ENCODE measurements around the gene RDX.
A peak's percentile ranks its signal among the peaks of the same experiment; 100 is the strongest.
"Not testable (repeated sequence)": the region's sequence is repeated elsewhere in the genome, so short reads cannot be mapped to it uniquely, and the experiment has no call there.

RDX gene

DNA sequence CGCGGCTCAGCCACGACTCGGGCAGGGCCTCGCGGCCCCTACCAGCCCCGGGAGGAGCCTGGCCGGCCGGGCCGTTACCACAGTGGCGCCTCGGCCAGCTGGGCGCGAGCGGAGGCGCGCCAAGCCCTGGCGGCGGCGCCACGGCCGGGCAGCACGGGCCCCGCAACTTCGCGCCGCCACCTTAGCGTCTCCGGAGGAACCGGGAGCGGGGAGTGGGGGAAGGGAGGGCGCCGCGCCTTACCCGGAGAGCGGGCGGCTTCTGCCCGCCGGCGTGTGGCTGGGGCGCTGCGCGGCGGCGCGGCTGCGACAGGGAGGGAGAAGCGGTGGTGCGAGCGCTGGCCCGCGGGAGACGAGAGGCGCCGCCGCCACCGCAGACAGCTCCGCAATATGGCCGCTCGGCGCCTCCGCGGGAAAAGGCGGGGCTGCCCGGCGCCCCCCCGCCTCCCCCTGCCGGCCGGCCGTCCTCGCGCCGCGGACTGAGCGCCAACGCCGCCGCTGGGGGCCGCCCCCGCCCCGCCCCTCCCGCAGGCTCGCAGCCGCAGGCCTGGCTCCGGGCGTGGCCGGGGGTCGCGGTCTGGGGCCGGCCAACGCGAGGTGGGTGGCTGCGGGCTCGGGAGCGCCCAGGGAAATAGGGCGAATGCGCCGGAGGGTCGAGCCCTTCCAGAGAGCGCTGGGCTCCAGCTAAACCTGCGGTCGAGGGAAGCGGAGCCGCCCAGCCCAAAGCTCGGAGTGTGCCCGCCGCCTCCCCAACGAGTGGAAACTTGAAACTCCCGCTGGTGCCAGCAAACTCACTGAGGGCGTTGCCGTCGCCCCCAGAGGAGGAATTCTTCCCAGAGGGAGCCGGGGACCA is at the start of gene RDX:
TSS of gene RDX (minus strand) at position 389 of the 850 bp plus-strand sequence. CDS start 16,922 bp downstream, outside the sequence.
- DNase-seq, result peak; percentile 89

DNA sequence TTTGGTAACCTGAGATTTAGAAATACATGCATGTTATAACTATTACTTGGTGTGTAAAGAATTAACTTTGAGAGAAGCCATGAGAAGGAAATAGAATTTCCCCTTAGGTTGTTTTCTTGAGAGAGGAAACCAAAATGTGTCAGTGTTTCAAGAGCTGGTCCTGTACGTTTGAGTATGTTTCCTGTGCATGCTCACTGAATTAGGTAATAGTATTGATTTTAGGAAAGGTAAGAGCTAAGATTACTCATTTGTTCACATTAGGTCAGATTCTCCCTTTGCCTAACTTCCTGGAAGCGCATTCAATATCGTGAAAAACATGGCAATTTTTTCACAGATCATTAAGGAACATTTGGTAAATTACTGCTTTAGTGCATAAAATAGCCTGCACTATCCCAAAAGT is 49.3 kb upstream of the RDX start:
- DNase-seq, result no peak

DNA sequence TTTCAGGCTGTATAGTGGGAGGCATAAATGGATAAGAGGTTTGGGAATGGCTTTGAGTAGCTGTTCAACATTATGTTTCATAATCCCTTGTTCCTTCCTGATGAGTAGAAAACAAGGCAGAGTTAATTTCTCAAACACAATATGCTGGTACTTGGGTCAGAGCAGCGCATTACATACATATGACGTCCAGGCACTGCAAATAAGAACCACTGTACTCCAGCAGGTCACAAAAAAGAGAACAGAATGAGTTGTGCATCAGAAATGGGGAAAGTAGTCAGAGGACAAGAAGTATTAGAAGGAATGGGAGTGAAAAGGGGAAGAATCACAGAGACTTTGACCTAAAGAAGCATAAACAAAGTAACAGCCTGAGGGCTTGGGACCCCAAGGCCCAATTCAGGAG is 44.0 kb upstream of the RDX start:
- DNase-seq, result no peak

DNA sequence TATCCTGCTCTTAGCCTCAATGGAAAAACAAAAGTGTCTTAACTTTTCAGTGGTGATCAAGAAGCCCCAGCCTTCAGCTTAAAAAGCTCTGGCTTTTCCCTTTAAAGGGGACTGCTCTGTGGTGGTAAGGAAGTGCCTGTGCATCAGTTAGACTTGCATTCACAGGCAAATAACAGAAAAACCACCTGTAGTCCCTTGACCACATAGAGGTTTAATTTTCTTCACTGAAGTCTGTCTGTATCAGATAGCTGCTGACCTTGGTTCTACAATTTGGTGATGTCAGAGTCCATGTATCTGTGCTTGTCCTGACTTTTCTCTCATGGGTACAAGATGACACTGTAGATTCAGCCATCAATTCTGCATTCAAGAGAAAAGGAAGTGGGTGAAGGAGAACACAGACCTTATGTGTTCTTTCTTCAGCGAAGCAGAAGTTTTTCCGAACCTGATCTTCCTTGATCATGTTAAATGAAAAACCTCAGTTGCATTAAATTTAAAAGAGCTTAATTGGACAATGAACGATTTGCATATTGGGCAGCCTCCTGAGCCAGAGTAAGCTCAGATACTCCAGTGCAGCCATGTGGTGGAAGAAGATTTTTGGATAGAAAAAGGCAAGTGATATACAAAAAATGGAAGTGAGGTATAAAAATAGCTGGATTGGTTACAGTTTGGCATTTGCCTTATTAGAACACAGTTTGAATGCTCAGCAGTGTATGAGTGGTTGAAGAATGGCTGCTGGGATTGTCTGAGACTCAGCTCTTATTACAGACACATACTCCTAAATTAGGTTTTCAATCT is 43.2 kb upstream of the RDX start:
- DNase-seq, result no peak

DNA sequence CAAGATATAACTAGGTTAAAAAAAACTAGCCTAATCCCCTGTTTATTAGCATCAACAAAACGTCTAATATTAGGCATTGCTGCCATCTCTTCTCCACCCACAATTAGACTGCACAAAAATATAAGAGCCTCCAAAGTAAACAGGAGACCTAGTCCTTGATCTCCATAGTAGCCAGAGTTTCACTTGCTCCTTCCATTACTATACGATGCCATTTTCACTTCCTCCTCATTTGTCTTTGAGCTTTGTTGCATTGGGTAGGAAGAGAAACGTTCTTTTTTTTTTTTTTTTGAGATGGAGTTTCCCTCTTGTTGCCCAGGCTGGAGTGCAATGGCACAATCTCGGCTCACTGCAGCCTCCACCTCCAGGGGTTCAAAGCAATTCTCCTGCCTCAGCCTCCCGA is 42.3 kb upstream of the RDX start:
- DNase-seq, result no peak

DNA sequence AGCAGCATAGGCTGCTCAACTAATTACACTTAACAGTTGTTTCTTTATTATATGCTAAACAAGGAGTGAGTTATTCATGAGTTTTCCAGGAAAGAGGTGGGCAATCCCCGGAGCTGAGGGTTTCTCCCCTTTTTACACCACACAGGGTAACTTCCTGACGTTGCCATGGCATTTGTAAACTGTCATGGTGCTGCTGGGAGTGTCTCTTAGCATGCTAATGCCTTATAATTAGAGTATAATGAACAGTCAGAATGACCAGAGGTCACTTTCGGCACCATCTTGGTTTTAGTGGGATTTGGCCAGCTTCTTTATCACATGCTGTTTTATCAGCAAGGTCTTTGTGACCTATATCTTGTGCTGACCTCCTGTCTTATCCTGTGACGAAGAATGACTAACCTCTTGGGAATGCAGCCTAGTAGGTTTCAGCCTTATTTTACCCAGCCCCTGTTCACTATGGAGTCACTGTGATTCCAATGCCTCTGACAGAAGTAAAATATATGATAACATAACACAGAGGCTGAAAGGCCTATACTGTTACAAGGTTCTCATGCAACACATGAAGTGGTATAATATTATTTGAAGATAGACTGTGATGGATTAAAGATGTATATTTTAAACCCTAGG is 41.3 kb upstream of the RDX start:
- no peak for DNase-seq

DNA sequence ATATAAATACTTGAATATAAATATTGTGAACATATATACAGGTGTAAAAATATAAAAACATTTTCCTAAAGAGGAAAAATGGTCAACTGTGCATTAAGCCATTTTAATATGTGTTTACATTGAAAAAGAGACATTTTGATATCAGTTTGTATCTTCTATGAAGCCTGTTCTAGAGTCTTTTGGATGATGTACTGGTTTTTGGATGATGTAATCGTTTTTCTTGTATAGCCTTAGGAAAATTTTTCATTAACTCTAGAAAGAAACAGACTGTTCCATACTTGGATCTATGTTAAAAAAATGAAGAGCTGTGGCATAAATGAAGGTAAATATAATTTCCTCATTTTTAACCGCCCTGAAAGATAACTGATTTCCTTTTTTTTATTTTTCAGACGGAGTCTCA is 39.6 kb upstream of the RDX start:
- no peak for DNase-seq

DNA sequence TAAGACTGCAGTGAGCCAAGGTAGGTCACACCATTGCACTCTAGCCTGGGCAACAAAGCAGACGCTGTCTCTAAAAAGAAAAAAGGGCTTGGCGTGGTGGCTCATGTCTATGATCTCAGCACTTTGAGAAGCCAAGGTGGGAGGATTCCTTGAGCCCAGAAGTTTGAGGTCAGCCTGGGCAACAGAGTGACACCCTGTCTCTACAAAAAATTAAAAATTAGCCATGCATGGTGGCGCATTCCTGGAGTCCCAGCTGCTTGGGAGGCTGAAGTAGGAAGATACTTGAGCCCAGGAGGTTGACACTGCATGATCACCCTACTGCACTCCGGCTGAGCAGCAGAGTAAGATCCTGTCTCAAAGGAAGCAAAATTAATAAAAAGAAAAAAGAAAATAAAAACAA is 38.9 kb upstream of the RDX start:
- DNase-seq, result no peak

DNA sequence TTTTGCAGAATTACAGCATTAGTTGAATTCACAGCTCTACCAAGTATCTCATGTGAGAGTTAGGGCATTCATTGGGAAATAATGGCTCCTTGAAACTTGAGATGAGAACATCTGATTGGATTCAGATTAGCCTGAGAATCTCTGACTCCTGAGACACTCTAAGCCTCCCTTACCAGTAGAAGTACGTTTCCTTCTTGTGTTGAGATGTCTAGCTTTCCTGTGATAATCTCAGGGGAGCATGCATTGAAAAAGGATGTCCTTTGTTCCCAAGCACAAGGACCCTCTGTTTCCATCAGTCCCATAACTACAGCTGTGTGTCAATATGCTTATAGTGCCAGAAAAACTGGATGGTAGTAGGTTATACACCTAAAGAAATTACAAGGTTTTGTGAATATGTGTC is 35.2 kb upstream of the RDX start:
- no peak for DNase-seq

DNA sequence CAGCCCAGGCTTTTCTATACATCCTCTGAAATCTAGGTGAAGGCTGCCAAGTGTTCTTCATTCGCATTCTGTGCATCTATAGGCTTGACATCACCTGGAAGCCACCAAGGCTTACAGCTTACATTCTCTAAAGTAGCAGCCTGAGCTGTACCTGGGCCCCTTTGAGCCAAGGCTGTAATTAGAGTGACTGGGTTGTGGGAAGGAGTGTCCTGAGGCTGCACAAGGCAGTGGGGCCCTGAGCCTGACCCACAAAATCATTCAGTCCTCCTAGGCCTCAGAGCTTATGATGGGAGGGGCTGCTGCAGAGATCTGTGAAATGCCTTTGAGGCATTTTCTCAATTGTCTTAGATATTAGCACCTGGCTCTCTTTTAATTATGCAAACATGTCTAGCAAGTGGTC is 33.0 kb upstream of the RDX start:
- DNase-seq, result no peak

DNA sequence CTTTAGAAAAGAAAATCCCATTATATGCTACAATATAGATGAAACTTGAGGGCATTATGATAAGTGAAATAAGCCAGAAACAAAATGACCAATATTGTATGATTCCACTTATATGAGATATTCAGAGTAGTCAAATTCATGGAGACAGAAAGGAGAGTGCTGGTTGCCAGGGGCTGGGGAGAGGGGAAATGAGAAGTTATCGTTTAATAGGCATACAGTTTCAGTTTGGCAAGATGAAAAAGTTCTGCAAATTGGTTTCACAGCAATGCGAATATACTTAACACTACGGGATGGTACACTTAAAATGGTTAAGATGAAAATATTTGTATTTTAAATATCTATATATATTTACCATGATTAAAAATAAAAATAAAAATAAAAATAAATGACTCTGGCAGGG is 31.1 kb upstream of the RDX start:
- no peak for DNase-seq

DNA sequence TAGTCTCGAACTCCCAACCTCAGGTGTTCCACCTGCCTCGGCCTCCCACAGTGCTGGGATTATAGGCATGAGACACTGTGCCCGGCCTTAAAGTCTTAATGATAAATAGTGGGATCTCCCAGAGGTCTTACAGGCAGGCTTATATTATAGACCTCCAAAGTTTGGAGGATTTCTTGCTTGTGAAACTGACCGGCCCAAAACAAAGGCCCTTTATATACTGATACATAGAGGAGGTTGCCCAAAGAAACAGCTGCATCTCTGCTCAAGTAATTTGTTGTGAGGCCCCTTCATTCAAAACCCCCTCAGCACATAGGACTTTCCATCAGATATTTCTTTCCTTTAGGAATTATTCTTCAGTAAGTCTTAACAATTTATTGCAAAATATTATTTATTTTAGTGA is 27.4 kb upstream of the RDX start:
- no peak for DNase-seq

DNA sequence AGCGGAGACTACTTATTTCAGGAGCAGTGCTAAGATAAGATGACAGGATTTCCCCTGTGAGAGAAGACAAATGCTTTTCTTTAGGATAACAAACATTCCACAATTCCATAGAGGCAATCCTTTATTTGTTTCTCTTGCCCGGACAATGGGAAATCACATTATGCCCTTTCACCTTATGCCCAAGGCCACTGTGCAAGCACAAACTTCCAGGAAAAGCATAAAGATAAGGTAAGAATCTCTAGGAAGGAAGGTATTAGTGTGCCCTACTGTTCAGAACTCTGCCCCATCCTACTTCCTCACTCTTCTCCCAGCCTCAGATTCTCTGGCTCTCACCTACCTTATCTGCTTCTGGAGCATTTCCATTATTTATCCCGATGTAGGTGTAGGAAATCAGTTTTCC is 23.1 kb upstream of the RDX start:
- no peak for DNase-seq

DNA sequence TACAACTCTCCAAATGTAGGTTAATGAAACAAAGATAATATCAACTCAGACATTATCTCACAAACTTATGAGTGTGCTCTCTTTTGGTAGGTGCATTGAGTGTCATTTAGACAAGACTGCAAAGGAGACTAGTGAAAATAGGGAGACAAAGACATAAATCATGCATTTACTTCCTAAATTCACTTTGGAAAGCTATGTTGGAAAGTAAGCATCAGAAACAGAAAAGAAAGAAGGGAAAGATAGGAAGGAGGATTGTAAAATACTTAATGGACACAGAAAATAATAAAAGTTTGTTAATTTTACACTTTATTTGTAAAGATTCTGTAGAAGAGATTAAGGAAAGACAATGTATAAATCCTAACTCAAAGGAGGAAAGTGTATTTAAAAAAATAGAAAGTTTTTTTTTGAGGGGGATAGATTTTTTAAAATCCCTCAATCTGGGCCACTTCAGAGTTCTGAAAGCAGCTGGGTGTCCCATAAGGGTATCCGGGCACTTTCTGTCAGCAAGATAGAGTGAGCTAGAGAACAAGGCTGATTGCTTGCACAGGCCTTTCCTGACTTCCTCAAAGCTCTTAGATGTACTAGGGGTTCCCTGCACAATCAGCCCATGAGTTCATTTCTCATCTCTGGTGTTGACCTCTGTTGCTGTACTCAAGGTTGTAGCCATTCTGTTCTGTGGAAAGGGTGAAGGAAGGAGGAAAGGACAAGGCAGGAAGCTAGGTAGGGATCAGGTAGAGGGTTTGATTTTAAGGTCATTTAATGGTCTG is 22.4 kb upstream of the RDX start:
- no peak for DNase-seq

DNA sequence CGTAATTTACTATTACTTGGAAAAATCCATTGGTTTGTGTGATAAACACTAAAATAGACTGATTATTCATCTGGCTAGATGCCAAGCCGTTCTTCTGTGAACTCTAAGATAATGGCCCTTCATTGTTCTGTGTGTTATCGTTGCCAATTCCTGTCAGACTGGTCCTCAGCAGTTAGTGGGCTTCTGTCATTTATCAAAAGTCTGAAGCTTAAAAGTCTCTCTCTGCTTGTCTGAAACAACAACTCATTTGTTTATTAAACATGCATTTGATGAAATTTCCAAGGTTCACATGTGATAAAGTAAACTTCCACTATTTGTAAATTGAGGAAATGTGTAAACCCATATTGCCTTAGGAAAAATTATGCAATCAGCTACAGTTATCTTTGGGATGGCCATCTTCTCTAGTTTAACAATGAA is 21.1 kb upstream of the RDX start:
- DNase-seq, result no peak

DNA sequence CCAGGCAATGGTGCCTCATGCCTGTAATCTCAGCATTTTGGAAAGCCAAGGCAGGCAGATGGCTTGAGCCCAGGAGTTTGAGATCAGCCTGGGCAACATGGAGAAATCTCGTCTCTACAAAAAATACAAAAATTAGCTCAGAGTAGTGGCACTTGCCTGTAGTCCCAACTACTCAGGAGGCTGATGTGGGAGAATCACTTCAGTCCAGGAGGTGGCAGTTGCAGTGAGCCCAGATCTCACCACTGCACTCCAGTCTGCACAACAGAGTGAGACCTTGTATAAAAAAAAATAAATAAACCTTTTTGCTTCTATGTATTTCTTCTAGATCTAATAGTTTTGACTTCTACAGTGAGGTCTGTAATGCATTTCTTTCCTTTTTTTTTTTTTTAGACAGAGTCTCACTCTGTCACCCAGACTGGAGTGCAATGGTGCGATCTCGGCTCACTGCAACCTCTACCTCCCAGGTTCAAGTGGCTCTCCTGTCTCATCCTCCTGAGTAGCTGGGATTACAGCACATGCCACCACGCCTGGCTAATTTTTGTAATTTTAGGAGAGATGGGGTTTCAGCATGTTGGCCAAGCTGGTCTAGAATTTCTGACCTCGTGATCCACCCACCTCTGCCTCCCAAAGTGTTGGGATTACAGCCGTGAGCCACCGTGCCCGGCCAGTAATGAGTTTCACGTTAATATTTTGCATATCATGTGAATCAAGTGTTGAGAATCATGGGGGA is 18.1 kb upstream of the RDX start:
- no peak for DNase-seq

DNA sequence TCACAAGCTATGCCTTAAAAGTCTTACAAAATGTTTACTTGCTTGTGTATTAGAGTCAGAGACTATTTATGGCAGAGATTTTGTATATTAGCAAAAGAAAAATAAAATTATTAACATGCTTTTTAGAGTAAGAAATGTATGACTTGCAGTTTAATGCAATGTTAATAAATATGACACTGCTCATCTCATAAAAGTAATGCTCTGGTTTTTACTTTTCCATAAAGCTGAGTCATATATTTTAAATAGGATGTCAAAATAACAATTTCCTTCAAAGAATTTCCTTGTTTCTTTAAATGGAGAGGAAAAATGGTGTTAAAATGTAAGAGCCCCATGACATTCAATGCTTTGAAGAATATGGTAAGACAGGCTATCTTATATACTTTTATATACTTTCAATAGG is 16.3 kb upstream of the RDX start:
- no peak for DNase-seq

DNA sequence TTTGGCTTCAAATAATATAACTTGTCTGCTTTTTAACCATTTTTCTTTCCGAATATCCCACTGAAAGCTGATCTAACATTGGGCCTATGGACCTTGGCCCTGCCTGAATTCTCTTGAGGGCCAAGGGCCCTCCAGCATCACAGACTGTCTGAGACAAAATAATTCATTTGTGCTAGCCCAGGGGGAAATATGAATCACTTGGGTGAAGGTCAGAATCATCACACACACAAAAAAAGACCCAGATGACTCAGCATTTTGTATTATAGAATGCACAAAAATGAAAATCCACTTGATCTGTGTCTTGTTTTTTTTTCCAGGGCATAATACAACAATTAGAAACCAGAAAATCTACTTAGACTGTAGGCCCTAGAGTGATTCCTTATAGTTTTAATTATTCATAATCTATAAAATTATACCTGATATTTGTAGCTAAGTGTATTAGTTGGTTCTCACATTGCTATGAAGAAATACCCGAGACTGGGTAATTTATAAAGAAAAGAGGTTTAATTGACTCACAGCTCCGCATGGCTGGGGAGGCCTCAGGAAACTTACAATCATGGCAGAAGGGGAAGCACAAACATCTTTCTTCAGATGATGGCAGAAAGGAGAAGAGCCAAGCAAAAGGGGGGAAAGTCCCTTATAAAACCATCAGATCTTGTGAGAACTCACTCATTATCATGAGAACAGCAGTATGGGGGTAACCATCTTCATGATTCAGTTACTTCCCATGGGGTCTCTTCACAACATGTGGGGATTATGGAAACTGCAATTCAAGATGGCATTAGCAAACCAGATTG is 15.6 kb upstream of the RDX start:
- DNase-seq, result no peak

DNA sequence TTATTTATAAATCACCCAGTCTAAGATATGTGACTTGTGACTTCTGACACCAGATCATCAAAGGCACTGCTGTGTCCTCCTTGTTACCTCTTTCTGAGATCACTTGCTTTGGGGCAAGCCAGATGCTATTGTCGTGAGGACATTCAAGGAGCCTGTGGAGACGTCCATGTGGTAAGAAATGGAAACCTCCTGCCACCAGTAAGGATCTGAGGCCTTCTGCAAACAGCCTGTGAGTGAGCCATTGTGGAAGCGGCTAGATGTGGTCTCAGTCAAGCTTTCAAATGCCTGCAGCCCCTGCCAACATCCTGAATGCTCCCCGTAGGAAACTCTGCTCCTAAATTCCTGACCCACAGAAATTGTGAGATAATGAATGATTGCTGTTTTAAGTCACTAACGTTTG is 11.7 kb upstream of the RDX start:
- no peak for DNase-seq

DNA sequence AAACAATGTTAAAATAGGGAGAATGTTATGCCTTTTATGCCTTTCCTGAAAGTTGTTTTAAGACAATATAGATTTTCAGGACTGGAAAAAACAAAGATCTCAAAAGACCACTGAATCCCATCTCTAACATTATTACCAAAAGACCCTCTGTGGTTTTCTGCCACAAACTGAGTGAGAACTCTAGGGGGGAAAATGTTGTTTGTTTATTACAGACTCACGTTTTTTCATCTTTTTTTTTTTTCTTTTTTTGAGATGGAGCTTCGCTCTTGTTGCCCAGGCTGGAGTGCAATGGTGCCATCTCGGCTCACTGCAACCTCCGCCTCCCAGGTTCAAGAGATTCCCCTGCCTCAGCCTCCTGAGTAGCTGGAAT is 9.6 kb upstream of the RDX start:
- DNase-seq, result not testable (repeated sequence)

DNA sequence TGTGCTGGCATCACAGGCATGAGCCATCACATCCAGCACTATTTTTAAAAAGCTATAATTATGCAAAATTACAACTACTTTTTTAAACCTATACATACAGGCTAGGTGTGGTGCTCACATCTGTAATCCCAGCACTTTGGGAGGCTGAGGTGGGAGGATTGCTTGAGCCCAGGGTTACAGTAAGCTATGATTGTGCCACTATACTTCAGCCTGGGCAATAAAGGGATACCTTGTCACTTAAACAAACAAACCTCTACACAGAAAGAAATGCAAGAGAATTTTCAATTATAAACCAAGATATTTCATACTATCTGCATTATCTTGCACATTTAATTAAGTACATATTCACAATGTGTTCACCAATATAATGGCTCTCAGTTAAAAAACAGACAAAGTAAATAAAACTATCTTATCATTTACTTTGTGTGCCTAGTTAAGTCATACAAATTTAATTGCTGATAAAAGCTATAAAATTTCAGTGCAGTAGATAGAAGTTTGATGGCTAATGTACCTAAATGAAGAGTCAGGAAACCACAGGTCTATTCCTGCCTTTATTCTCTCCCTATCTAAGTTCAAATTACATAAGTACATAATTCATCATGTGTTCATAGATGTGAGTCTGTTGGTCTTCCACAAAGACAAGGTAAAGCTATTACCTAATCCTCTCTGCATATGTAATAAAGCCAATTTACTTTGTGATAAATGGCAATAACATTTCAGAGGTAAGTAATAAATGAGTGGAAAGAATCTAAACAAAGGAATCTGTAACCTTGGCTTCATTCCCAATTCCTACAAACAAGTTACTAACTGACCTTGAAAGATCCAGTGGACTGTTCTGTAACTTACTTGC is 9.0 kb upstream of the RDX start:
- DNase-seq, result no peak

Data from femur (tissue), 1 donor.